Measurements from ENCODE around the gene RTN4R. TPM values are rescaled to one million over a fixed set of nuclear protein-coding genes. Genes with fewer than 3 reads are reported as not detected.
A peak's percentile ranks its signal among the peaks of the same experiment; 100 is the strongest.
"Not testable (repeated sequence)": the region's sequence is repeated elsewhere in the genome, so short reads cannot be mapped to it uniquely, and the experiment has no call there.

Gene RTN4R
- total RNA-seq, 1 experiment from 2014 or later, result 11.1 TPM

DNA sequence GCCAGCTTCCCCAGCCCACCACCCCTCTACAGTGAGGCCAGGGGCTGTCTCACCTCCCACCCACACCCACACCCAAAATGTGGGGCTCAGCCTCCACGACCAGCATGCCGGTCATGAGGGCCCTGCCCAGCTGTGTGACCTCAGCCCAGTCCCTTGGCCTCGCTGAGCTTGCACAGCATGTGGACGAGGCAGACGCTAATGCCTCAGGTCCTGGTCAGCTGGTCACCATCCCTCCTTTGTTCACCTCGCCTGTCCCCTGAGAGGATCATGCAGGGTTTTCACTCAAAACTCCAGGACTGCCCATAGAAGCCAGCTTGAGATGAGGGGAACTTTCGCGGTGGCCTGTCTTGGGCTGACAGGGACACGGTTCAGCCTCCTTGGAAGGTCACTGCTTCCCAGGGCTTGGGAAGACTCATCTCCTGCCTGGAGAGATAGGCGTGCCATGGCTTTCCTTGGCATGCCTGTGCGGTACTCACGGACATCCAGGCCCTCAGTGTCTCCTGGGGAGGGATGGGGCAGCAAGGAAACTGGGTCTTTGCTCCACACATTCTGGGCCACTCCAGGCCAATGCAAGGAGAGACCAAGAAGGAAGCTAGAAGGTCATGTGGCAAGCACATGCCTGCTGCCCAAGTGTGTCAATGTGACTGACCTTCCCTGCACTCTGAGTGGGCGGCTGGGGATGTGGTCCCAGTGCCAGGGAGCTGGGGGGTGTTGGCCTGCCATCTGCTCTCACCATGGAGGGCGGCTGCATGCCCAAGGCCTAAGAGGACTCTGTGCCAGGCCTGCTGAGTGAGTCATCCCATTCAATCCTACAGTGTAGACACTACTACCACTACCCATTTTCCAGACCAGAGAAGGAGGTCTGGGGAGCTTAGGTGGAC, 3.2 kb upstream of the RTN4R start:
- no peak for DNase-seq
- ChIA-PET POLR2A (no interaction called here), CTCF (no interaction called here)
- Histone ChIP-seq H3K4me3 (ENCODE audit: low read depth, low read length) (no peak overlapping the region), H3K9me3 (no peaks in the 10 kb centered on the region), H3K4me1 (peaks cover 6% of the 10 kb centered on the region), H3K27me3 (replicated peaks; ENCODE audit: control insufficient read depth, insufficient read depth, low read length) (no peaks in the 10 kb centered on the region), H3K36me3 (ENCODE audit: control insufficient read depth, insufficient read depth, low read length) (no peaks in the 10 kb centered on the region)
- H3K27me3 Mint-ChIP-seq (ENCODE audit: insufficient read depth, unreplicated experiment), result no peaks in the 10 kb centered on the region
- H3K4me3 Mint-ChIP-seq (ENCODE audit: unreplicated experiment), result no peak overlapping the region
- intact Hi-C loops (cut with micrococcal nuclease; ENCODE audit: unreplicated experiment), result no loop called here
- no peaks in the 10 kb centered on the region for H3K36me3 Mint-ChIP-seq (ENCODE audit: insufficient read depth, unreplicated experiment)
- TF ChIP-seq, protein P1, sequence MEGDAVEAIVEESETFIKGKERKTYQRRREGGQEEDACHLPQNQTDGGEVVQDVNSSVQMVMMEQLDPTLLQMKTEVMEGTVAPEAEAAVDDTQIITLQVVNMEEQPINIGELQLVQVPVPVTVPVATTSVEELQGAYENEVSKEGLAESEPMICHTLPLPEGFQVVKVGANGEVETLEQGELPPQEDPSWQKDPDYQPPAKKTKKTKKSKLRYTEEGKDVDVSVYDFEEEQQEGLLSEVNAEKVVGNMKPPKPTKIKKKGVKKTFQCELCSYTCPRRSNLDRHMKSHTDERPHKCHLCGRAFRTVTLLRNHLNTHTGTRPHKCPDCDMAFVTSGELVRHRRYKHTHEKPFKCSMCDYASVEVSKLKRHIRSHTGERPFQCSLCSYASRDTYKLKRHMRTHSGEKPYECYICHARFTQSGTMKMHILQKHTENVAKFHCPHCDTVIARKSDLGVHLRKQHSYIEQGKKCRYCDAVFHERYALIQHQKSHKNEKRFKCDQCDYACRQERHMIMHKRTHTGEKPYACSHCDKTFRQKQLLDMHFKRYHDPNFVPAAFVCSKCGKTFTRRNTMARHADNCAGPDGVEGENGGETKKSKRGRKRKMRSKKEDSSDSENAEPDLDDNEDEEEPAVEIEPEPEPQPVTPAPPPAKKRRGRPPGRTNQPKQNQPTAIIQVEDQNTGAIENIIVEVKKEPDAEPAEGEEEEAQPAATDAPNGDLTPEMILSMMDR (IDR thresholded peaks at IDR 0.05; ENCODE audit: insufficient read depth in 1 of 2, low read depth in 1 of 2, low read length in 1 of 2, severe bottlenecking in 1 of 2, unreplicated experiment in 1 of 2), result no peak
- H3K9me3 Mint-ChIP-seq (ENCODE audit: unreplicated experiment), result no peaks in the 10 kb centered on the region
- no TSS peak for BruUV-seq (replicated peaks)
- no peak overlapping the region for H3K27ac Mint-ChIP-seq (ENCODE audit: unreplicated experiment)
- H3K4me1 Mint-ChIP-seq (ENCODE audit: low read depth, unreplicated experiment), result peaks cover 5% of the 10 kb centered on the region

DNA sequence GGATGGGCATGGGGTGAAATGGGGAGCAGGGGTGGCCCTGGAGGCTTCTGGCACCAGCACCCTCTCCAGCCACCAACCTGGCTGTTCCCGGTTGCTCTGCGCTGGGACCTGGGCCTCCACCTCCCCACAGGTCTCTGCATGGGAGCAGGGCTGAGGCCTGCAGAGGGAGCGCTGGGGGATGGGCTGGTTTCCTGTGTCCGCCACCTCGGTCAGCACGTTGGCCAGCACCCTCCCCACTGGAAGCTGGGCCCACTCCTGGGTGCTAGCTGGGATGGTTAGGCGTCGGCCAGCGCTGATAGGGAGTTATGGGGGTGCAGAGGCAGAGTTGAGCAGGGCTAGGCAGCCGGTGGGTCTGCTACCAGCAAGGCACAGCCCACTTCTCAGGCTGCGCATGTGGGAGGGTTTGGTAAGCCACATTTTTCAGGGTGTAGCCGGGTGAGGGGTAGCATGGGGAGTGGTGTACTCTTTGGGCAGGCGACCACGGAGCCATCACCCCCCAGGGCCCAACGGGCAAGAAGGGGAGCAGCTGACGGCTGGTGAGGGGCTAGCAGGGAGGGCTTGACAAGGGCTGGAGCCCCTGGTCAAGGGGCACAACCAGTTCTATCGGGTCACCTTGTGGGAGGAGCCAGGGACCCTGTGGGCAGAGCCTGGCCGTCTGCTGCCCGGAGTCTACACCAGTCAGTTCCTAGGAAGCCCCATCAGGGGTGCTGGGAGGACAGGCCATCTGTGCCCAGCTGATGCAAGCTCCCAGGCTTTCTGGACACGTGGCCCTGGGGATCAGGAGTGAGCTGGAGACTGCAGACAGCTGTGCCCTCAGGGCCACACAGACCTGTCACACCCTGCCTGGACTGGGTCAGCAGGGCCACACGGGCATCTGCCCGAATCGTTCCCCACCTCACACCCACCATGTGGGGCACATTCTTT, 2.3 kb upstream of the RTN4R start:
- H3K36me3 ChIP-seq (ENCODE audit: control insufficient read depth, insufficient read depth, low read length); H3K36me3 Mint-ChIP-seq (ENCODE audit: insufficient read depth, unreplicated experiment); H3K27ac Mint-ChIP-seq (ENCODE audit: unreplicated experiment); H3K4me1 ChIP-seq; BruUV-seq (replicated peaks); H3K9me3 Mint-ChIP-seq (ENCODE audit: unreplicated experiment); H3K4me3 ChIP-seq (ENCODE audit: low read depth, low read length); H3K9me3 ChIP-seq; DNase-seq; H3K27me3 ChIP-seq (replicated peaks; ENCODE audit: control insufficient read depth, insufficient read depth, low read length); H3K4me1 Mint-ChIP-seq (ENCODE audit: low read depth, unreplicated experiment); POLR2A ChIA-PET; intact Hi-C loops (cut with micrococcal nuclease; ENCODE audit: unreplicated experiment); H3K27me3 Mint-ChIP-seq (ENCODE audit: insufficient read depth, unreplicated experiment); H3K4me3 Mint-ChIP-seq (ENCODE audit: unreplicated experiment); CTCF ChIA-PET: not testable (repeated sequence)

GRCh38 chr22:20269673-20270072, 1.6 kb upstream of the RTN4R start:
- H3K4me1 Mint-ChIP-seq (ENCODE audit: low read depth, unreplicated experiment); H3K36me3 Mint-ChIP-seq (ENCODE audit: insufficient read depth, unreplicated experiment); H3K4me3 Mint-ChIP-seq (ENCODE audit: unreplicated experiment); H3K9me3 Mint-ChIP-seq (ENCODE audit: unreplicated experiment); intact Hi-C loops (cut with micrococcal nuclease; ENCODE audit: unreplicated experiment); H3K27ac Mint-ChIP-seq (ENCODE audit: unreplicated experiment); POLR2A ChIA-PET; DNase-seq; H3K27me3 ChIP-seq (replicated peaks; ENCODE audit: control insufficient read depth, insufficient read depth, low read length); BruUV-seq (replicated peaks); H3K36me3 ChIP-seq (ENCODE audit: control insufficient read depth, insufficient read depth, low read length); H3K9me3 ChIP-seq; H3K4me1 ChIP-seq; H3K4me3 ChIP-seq (ENCODE audit: low read depth, low read length); H3K27me3 Mint-ChIP-seq (ENCODE audit: insufficient read depth, unreplicated experiment): not testable (repeated sequence)
- CTCF ChIA-PET, result interaction anchor here (1.6 kb wide), 1 partner anchor 113 kb away, joined by 3 read pairs; no protein-coding TSS in a partner anchor

DNA sequence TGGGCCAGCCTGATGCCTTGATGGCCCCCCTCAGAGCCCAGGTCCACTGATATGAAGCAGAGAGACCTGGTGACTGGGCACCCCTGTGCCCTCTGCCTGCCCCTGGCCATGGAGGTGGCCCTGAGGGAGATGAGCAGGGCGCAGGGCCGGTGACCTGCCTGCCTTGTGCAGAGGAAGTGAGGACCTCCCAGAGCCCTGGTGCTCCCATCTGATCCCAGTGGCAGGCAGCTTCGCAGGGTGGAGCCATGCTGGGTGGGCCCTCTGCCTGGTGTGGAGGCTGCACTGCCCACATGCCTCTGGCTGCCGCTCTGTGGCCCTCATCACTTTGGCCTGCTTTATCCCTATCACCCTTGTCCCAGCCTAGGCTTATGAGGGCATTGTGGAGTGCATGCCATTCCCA, 1.1 kb upstream of the RTN4R start:
- intact Hi-C loops (cut with micrococcal nuclease; ENCODE audit: unreplicated experiment); H3K36me3 ChIP-seq (ENCODE audit: control insufficient read depth, insufficient read depth, low read length); H3K27me3 ChIP-seq (replicated peaks; ENCODE audit: control insufficient read depth, insufficient read depth, low read length); POLR2A ChIA-PET; H3K9me3 Mint-ChIP-seq (ENCODE audit: unreplicated experiment); H3K4me1 ChIP-seq; DNase-seq; H3K36me3 Mint-ChIP-seq (ENCODE audit: insufficient read depth, unreplicated experiment); BruUV-seq (replicated peaks); H3K9me3 ChIP-seq; H3K27me3 Mint-ChIP-seq (ENCODE audit: insufficient read depth, unreplicated experiment); H3K4me3 ChIP-seq (ENCODE audit: low read depth, low read length); H3K4me1 Mint-ChIP-seq (ENCODE audit: low read depth, unreplicated experiment): not testable (repeated sequence)
- CTCF ChIA-PET, result interaction anchor here (1.6 kb wide), 1 partner anchor 112 kb away, joined by 3 read pairs; no protein-coding TSS in a partner anchor
- Mint-ChIP-seq H3K4me3 (ENCODE audit: unreplicated experiment) (peak overlapping the region; percentile 69), H3K27ac (ENCODE audit: unreplicated experiment) (peak overlapping the region; percentile 63)

All from Caco-2 (cell line).